Upper lobe of right lung (tissue), 1 donor: ENCODE measurements around the gene NF1. TPM values are rescaled to one million over a fixed set of nuclear protein-coding genes. Genes with fewer than 3 reads are reported as not detected.

Source experiments
- ATAC-seq: fragments of 200-7000 bp; cut with Tn5 transposase; one replicate; pipeline ENCODE4 v1.9.1; 2020; ENCODE audit warnings: mild to moderate bottlenecking, moderate library complexity
- DNase-seq: peaks from one replicate; pipeline ENCODE4 v3.0.0-alpha.2; 2020
- H3K27ac ChIP-seq: fragments of 200-600 bp; one replicate; pipeline ENCODE4 v1.8.0; 2022
- H3K27me3 ChIP-seq: fragments of 200-600 bp; one replicate; pipeline ENCODE4 v1.8.0; 2022; ENCODE audit warnings: mild to moderate bottlenecking
- H3K36me3 ChIP-seq: fragments of 200-600 bp; one replicate; pipeline ENCODE4 v1.8.0; 2022
- H3K4me1 ChIP-seq: fragments of 200-600 bp; one replicate; pipeline ENCODE4 v1.8.0; 2022
- H3K4me3 ChIP-seq: fragments of 200-600 bp; one replicate; pipeline ENCODE4 v1.8.0; 2022; ENCODE audit warnings: mild to moderate bottlenecking
- H3K9me3 ChIP-seq: fragments of 200-600 bp; one replicate; pipeline ENCODE4 v1.8.0; 2022
- CTCF ChIP-seq: fragments of 200-600 bp; IDR thresholded peaks from one replicate; pipeline ENCODE4 v1.8.0; 2022; ENCODE audit warnings: antibody characterized with exemption
- intact Hi-C: fragments of 100-400 bp; cut with DNase I; formaldehyde crosslinking; loops from one replicate; pipeline ENCODE4 v1.11.0; 2022
- total RNA-seq: library from RNA; stranded (reverse); fragmentation: NEBNext Ultra II Directional; extraction: Animal tissue kit (Norgen Biotek cat#: 25700); gene quantifications from one replicate; pipeline ENCODE4 v1.2.1, GENCODE V29; 2021
- donor health status: DM: no; HTN: yes; CAD: no; lungs with severe emphysema.

NF1 gene
- total RNA-seq, 1 donor from 2014 or later = 61.6 TPM

GRCh38 chr17:31411707-31412285 lies 317.0 kb downstream of the NF1 start:
- H3K4me3 ChIP-seq = no peak overlapping the region
- ATAC-seq (no peak), DNase-seq (no peak)
- H3K27ac ChIP-seq = no peak overlapping the region
- H3K27me3 ChIP-seq = peaks cover 4% of the 10 kb centered on the region
- no peak for TF ChIP-seq CTCF
- H3K9me3 ChIP-seq = no peaks in the 10 kb centered on the region
- intact Hi-C loops = no loop called here
- H3K4me1 ChIP-seq = no peaks in the 10 kb centered on the region
- H3K36me3 ChIP-seq = no peaks in the 10 kb centered on the region

GRCh38 chr17:31412511-31412910 lies 317.7 kb downstream of the NF1 start:
- Histone ChIP-seq H3K36me3 (no peaks in the 10 kb centered on the region), H3K9me3 (no peaks in the 10 kb centered on the region), H3K27me3 (peaks cover 4% of the 10 kb centered on the region), H3K27ac (no peak overlapping the region), H3K4me1 (no peaks in the 10 kb centered on the region), H3K4me3 (no peak overlapping the region)
- intact Hi-C loops = no loop called here
- no peak for ATAC-seq
- no peak for TF ChIP-seq CTCF
- DNase-seq = no peak

GRCh38 chr17:31413081-31413799 lies 318.5 kb downstream of the NF1 start:
- no peak for ATAC-seq
- no peaks in the 10 kb centered on the region for H3K9me3 ChIP-seq
- H3K36me3 ChIP-seq = no peaks in the 10 kb centered on the region
- no peaks in the 10 kb centered on the region for H3K4me1 ChIP-seq
- H3K27ac ChIP-seq = no peak overlapping the region
- TF ChIP-seq CTCF = no peak
- H3K4me3 ChIP-seq = no peak overlapping the region
- peaks cover 4% of the 10 kb centered on the region for H3K27me3 ChIP-seq
- no peak for DNase-seq
- intact Hi-C loops = no loop called here

GRCh38 chr17:31413874-31414549 lies 319.2 kb downstream of the NF1 start:
- H3K27me3 ChIP-seq = peaks cover 4% of the 10 kb centered on the region
- H3K36me3 ChIP-seq = no peaks in the 10 kb centered on the region
- H3K27ac ChIP-seq = no peak overlapping the region
- no peaks in the 10 kb centered on the region for H3K9me3 ChIP-seq
- DNase-seq (no peak), ATAC-seq (peak; percentile 21)
- no peaks in the 10 kb centered on the region for H3K4me1 ChIP-seq
- no peak overlapping the region for H3K4me3 ChIP-seq
- intact Hi-C loops = no loop called here
- TF ChIP-seq CTCF = no peak

- DNase-seq = no peak
- Histone ChIP-seq H3K27ac (no peak overlapping the region), H3K9me3 (no peaks in the 10 kb centered on the region), H3K27me3 (peaks cover 4% of the 10 kb centered on the region), H3K36me3 (no peaks in the 10 kb centered on the region), H3K4me1 (no peaks in the 10 kb centered on the region), H3K4me3 (no peak overlapping the region)
- intact Hi-C loops = no loop called here
- no peak for ATAC-seq
- no peak for TF ChIP-seq CTCF
Measured at GRCh38 chr17:31414550-31414918, 319.8 kb downstream of the NF1 start.
